ENCODE measurements around the gene JOSD1.

JOSD1 gene

GRCh38 chr22:38700789-38701628 lies at the start of gene JOSD1:
TSS of gene JOSD1 (minus strand) at chr22:38700943. CDS start at chr22:38699987, 956 bp downstream.
- DNase-seq, result peak; percentile 82

- no peak for DNase-seq
These were observed 49.4 kb upstream of the JOSD1 start for GRCh38 chr22:38750104-38750503.

- no peak for DNase-seq
These were observed 47.9 kb upstream of the JOSD1 start for GRCh38 chr22:38748487-38749136.

DNA sequence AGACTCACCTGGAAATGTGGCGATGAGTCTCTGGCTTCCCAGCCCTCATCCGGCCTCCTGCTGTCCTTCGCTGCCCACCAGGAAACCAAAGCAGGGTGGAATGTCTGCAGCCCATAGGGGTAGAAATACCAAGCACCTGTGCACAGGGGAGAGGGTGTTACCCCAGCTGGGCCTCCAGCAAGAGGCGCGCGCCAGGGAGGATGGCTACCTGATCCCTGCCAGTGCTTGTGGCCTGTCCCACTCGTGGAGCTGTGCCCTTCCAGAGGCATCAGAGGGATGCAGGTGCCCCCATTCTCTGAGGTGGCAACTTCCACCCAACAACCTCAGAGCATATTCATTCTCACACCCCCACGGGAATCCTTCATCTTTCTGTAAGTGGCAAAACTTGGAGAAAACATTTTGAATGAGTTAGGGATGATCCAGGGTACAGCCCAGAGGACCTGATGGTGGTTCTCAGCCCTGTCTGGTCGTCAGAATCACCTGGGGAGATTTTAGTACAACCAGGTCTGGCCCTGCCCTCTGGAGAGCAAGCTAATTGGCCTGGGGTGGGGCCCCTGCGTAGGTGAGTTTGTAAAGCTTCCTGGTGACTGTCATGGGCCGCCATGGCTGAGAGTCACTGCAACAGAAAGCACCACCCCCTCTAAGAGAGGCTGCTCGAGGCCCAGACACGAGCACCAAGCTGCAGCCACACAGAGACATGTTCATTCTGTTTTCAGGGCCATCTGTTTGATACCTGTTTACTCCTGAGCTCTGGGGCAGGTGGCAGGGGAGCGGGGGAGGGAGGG lies 45.1 kb upstream of the JOSD1 start:
- no peak for DNase-seq

DNA sequence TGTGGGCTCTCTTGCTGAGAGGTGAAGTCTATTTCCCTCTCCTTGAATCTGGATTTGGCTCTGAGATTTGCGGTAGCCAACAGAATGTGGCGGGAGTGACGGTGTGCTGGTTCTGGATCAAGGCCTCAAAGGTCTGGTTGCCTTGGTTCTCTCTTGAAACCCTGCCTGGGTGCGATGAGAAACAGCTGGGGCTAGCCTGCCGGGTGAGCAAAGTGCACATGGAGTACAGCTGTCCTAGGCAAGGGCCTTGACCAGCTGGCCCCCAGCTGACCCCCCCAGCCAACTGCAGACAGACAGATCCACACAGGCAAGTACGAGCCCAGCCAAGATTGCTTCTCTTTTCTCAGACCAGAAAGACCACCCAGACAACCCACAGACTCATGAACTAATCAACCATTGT lies 44.2 kb upstream of the JOSD1 start:
- no peak for DNase-seq

DNA sequence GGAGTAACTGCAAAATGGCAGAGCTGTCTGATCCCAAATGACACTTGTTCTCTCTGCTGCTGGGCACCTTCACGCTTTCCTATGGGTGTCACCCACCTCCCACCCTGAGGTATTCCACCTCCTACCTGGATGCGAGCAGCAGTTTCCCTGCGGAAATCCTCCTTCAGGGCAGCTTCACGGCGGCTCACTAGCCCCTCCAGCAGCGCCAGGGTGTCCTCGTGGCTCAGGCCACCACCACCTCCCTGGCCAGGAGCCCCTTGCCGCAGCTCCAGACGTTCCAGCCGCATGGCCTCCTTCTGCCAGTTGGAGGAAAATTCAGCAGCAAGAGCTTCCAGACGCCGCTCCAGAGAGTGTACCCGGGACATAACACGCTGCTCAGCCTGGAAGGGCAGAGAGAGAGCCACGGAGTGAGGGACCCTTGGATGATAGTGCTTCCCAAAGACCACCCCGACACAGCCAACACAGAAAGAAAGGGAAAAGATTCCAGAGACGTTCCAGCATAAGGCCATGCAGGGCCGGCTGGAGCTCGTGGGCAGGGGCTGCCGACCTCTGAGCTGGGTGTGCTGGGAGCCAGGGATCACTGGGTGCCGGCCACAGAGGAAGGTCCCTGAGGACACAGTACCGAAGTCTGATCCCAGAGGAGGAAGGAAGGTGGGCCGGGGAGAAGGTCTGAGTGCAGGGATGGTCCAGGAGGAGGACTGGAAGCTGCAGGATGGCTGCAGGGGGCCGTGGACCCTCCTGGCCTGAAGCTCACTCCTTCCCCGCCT lies 41.6 kb upstream of the JOSD1 start:
- DNase-seq, result no peak

GRCh38 chr22:38741576-38741975 lies 40.8 kb upstream of the JOSD1 start:
- no peak for DNase-seq

DNA sequence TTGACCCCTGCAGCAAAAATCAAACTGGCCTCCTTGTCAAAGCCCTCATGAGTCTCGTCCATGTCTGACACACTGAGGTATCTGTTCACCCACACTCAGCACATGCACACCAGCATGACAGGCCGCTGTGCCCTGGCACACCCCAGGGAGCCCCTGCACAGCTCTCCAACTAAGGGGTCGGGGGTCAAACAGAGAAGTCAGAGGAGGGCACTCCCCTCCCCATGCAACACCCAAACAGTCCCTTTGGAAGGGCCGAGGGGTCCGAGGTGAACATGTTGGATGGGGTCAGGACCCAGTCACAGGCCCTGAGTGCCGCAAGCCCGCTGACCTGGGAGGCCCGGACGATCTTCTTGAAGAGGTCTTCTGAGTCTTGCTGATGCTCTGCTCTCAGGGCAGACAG lies 40.4 kb upstream of the JOSD1 start:
- DNase-seq, result no peak

GRCh38 chr22:38740754-38741153 lies 40.0 kb upstream of the JOSD1 start:
- no peak for DNase-seq

GRCh38 chr22:38740116-38740723 lies 39.5 kb upstream of the JOSD1 start:
- no peak for DNase-seq

- no peak for DNase-seq
These were observed 38.7 kb upstream of the JOSD1 start for GRCh38 chr22:38739300-38740055.

DNA sequence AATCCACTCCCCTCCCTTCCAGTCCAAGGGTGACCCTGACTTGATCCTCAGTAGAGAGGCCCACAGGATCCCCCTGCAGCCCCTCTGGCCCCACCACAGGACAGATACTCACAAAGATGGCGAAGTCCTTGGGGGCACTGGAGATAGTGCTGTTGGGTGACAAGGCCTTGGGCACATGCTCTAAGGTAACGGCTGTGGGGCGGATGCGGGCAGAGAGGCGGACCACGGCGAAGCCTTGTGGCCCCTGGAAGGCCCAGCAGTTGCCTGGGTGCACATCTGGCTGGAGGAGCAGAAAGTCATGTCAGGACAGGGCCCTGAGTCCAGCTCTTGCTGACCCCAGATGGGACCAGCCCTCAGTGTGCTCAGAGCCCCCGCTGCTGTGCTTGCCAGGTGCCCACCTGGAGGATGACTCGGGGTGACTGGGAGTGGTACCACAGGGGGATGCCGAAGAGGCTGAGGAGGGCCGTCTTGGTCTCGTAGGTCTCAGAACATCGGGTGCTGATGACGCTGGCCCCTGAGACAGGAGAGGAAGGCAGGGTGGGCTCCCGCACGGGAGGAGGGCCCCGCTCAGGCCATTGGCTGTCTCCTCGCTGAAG lies 37.8 kb upstream of the JOSD1 start:
- DNase-seq, result no peak

GRCh38 chr22:38737302-38738060 lies 36.7 kb upstream of the JOSD1 start:
- no peak for DNase-seq

DNA sequence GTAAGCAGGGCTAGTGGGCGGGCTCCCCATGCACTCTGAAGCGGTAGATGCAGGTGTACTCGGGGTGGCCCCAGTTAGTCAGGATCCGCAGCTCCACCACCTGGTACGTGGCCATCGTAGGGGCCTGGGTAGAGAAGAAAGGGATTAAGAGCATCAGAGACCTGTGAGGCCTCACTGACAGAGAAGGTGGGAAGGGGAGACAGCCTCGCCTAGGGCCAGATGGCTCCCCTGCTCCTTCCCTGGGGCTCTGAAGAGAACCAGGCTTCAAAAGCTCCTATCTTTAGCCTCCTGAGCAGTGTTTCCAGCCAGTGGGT lies 35.5 kb upstream of the JOSD1 start:
- DNase-seq, result no peak

- DNase-seq, result no peak
These were observed 34.9 kb upstream of the JOSD1 start for GRCh38 chr22:38735465-38736256.

DNA sequence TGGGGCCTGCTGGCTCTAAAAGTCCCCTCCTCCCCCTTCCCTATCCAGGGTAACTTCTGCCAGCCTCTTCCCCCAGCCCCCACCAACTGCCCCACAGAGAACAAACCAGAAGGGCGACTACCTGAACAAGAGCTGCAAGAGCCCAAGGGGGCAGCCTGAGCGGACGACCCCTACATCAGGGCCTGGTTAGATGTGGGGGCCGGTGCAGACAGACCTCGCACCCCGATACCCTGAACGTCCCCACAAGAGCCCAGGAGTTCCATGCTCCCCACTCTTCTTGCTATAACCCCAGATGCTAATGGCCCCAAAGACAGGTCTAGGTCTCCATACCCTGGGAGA lies 34.4 kb upstream of the JOSD1 start:
- no peak for DNase-seq

GRCh38 chr22:38734421-38735100 lies 33.8 kb upstream of the JOSD1 start:
- no peak for DNase-seq

DNA sequence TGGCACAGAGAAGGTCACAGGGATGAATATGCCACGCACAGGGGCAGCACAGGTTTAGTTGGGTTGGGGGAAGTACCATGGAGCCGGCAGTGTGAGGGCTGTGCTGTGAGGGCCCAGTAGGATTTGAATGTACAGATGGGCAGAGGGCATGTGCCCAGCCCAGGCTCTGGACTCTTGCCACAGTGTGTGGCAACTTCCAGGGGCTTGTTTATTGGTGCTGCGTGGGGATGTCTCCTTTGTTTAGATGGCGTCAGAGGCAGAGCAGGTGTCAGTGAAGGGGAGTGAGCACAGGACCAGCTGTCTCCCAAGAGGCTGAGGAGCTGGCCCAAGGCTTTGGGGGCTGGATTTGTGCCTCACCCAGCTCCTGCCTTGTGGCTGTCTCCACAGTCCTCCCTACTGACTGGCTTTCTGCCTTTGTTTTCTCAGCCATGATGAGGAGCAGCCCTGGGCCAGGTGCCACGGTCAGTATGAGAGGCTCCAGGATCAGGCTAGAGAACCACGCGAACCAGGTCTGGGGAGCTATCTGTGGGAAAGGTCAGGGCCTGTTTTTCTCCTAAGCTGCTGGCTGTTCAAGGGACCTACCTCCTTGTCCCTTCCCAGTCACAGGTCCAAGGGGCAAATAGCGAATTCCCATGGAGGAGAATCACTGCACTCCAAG lies 33.1 kb upstream of the JOSD1 start:
- no peak for DNase-seq

DNA sequence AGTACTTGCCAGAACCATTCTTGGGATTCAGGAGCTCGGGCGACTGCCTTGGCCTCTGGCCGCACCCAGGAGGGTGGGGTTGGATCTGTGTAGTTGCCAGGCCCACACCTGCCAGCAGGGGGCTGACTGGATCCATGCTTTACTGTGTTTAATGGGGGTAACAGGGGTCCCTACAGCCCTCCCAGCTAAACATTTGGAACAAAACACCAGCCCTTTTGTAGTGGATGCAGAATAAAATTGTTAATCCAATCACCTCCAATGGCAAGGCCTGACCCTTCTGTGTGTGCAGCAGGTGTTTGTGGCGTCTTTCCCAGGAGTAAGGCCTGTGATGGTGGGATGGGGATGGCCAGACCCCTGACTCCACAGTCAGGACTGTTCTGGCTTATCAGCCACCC lies 32.6 kb upstream of the JOSD1 start:
- DNase-seq, result no peak
